ENCODE data around the gene SH2D6. TPM values are rescaled to one million over a fixed set of nuclear protein-coding genes. Genes with fewer than 3 reads are reported as not detected.

The SH2D6 gene
- polyA plus RNA-seq, 3 donors from 2014 or later: not detected

Other genes starting within 250 kb of the SH2D6 start
- 10 to 100 TPM; 28.7 to 75.4 (median 36.4) TPM for gene TGOLN2, start 90.7 kb upstream of the SH2D6 start, polyA plus RNA-seq
- gene RETSAT, start 64.2 kb upstream of the SH2D6 start, polyA plus RNA-seq: 10 to 100 TPM; 13.7 to 28.1 (median 23.4) TPM
- 10 to 100 TPM; 10.9 to 17.7 (median 14.0) TPM for gene ELMOD3, start 63.9 kb upstream of the SH2D6 start, polyA plus RNA-seq
- 100 to 1,000 TPM in 2 of 3 donors, 10 to 100 TPM in 1; 97.5 to 233 (median 232) TPM for gene CAPG, start 8.3 kb upstream of the SH2D6 start, polyA plus RNA-seq
- 100 to 1,000 TPM in 1 of 3 donors, 10 to 100 TPM in 2; 46.5 to 115 (median 63.9) TPM for gene MAT2A, start 120.5 kb downstream of the SH2D6 start, polyA plus RNA-seq
- 10 to 100 TPM; 11.4 to 31.7 (median 21.0) TPM for gene GGCX, start 142.8 kb downstream of the SH2D6 start, polyA plus RNA-seq
- 100 to 1,000 TPM; 457 to 687 (median 617) TPM for gene VAMP8, start 158.9 kb downstream of the SH2D6 start, polyA plus RNA-seq
- 100 to 1,000 TPM; 154 to 219 (median 201) TPM for gene VAMP5, start 165.7 kb downstream of the SH2D6 start, polyA plus RNA-seq
- 100 to 1,000 TPM; 224 to 326 (median 256) TPM for gene RNF181, start 177.0 kb downstream of the SH2D6 start, polyA plus RNA-seq
- 10 to 100 TPM; 12.0 to 27.8 (median 14.8) TPM for gene TMEM150A, start 184.0 kb downstream of the SH2D6 start, polyA plus RNA-seq
- 10 to 100 TPM; 11.5 to 27.9 (median 25.1) TPM for gene C2orf68, start 193.4 kb downstream of the SH2D6 start, polyA plus RNA-seq
- gene USP39, start 197.5 kb downstream of the SH2D6 start, polyA plus RNA-seq: 10 to 100 TPM; 65.5 to 93.8 (median 68.2) TPM
- not detected for gene SFTPB, start 249.5 kb downstream of the SH2D6 start, polyA plus RNA-seq